OCI-LY7 (cell line): Measurements from ENCODE around the gene KCNE2. TPM values are rescaled to one million over a fixed set of nuclear protein-coding genes. Genes with fewer than 3 reads are reported as not detected.

Source experiments
- BruUV-seq: library from RNA; stranded (reverse); fragments of 400-500 nt; replicated peaks from 2 replicates; lab custom pipeline; 2021; lab: Mats Ljungman, UMichigan
- CTCF ChIA-PET: fragments of 300-600 bp; sonication (Branson Sonifier 250); formaldehyde crosslinking; loops from one replicate; lab custom pipeline; 2022; ENCODE audit warnings: antibody characterized with exemption; ENCODE audit not compliant: unreplicated experiment; lab: Charles Lee
- POLR2A ChIA-PET: fragments of 300-600 bp; sonication (Branson Sonifier 250); formaldehyde crosslinking; loops from one replicate; lab custom pipeline; 2022; ENCODE audit warnings: antibody characterized with exemption; lab: Charles Lee
- DNase-seq: peaks from one replicate; pipeline ENCODE4 v3.0.0-alpha.2; 2015; ENCODE audit warnings: low spot score
- H2AFZ ChIP-seq: fragments of 200-600 bp; sonication (generic), shearing (Covaris generic); 2 replicates; pipeline ENCODE4 v1.6.1; 2014; ENCODE audit warnings: mild to moderate bottlenecking, antibody characterized with exemption, low read length, moderate library complexity
- H3K27ac ChIP-seq: fragments of 200-600 bp; sonication (generic); 2 replicates; pipeline ENCODE4 v1.5.1; 2014; ENCODE audit warnings: mixed run types, low read depth, mild to moderate bottlenecking, moderate library complexity, low read length, inconsistent platforms; ENCODE audit not compliant: poor library complexity, severe bottlenecking
- H3K36me3 ChIP-seq: fragments of 200-600 bp; sonication (generic); 2 replicates; pipeline ENCODE4 v1.6.1; 2014; ENCODE audit warnings: mild to moderate bottlenecking, antibody characterized with exemption, low read length, moderate library complexity, mixed read lengths; ENCODE audit not compliant: insufficient read depth
- H3K4me1 ChIP-seq: fragments of 200-600 bp; sonication (generic); 2 replicates; pipeline ENCODE4 v1.5.1; 2014; ENCODE audit warnings: mild to moderate bottlenecking, low read length; ENCODE audit not compliant: insufficient read depth, poor library complexity, severe bottlenecking
- H3K4me2 ChIP-seq: fragments of 200-600 bp; sonication (generic); 2 replicates; pipeline ENCODE4 v1.6.1; 2014; ENCODE audit warnings: mild to moderate bottlenecking, low read length
- H3K4me3 ChIP-seq: fragments of 200-600 bp; sonication (generic); 2 replicates; pipeline ENCODE4 v1.5.1; 2014; ENCODE audit warnings: mild to moderate bottlenecking, low read depth, low read length; ENCODE audit not compliant: poor library complexity, severe bottlenecking
- H3K79me2 ChIP-seq: fragments of 200-600 bp; sonication (generic); 2 replicates; pipeline ENCODE4 v1.6.1; 2016; ENCODE audit warnings: low read depth, mild to moderate bottlenecking, low read length, moderate library complexity, mixed read lengths; ENCODE audit not compliant: insufficient read depth
- H3K9me2 ChIP-seq: fragments of 200-600 bp; sonication (generic); 2 replicates; pipeline ENCODE4 v1.6.1; 2016; ENCODE audit warnings: mild to moderate bottlenecking, low read length, mixed read lengths; ENCODE audit not compliant: insufficient read depth
- H3K9me3 ChIP-seq: fragments of 200-600 bp; sonication (generic); 2 replicates; pipeline ENCODE4 v1.6.1; 2014; ENCODE audit warnings: mild to moderate bottlenecking, mixed run types, low read length, mixed read lengths
- H4K20me1 ChIP-seq: fragments of 200-600 bp; sonication (generic); 2 replicates; pipeline ENCODE4 v1.6.1; 2014; ENCODE audit warnings: mild to moderate bottlenecking, antibody characterized with exemption, low read length, moderate library complexity, mixed read lengths; ENCODE audit not compliant: insufficient read depth
- EZH2phosphoT487 ChIP-seq: fragments of 200-600 bp; sonication (generic); IDR thresholded peaks from 2 replicates; pipeline ENCODE4 v1.6.1; 2018; ENCODE audit warnings: low read depth, borderline replicate concordance, mild to moderate bottlenecking, mixed run types, antibody characterized with exemption, low read length, moderate library complexity, mixed read lengths
- intact Hi-C: fragments of 100-400 bp; cut with micrococcal nuclease; formaldehyde crosslinking; loops from one replicate; pipeline ENCODE4 v1.10.0; 2022; ENCODE audit not compliant: unreplicated experiment
- total RNA-seq, 2 experiments: library from RNA; depleted of rRNA in 1 of 2; stranded (reverse); fragments of >200 nt in 1 of 2; shearing (Covaris generic) in 1 of 2; gene quantifications; 2 replicates each; pipeline ENCODE4 v1.2.3, GENCODE V29; 2014 to 2022
- TF ChIP-seq, protein P1 (sequence below): fragments of 200-600 bp; sonication (generic); conservative IDR thresholded peaks from 2 replicates; pipeline ENCODE4 v1.5.1; 2014; ENCODE audit warnings: mild to moderate bottlenecking, antibody characterized with exemption, low read length, moderate library complexity, mixed read lengths

KCNE2 gene
- total RNA-seq, 2 experiments from 2014 or later = not detected

DNA sequence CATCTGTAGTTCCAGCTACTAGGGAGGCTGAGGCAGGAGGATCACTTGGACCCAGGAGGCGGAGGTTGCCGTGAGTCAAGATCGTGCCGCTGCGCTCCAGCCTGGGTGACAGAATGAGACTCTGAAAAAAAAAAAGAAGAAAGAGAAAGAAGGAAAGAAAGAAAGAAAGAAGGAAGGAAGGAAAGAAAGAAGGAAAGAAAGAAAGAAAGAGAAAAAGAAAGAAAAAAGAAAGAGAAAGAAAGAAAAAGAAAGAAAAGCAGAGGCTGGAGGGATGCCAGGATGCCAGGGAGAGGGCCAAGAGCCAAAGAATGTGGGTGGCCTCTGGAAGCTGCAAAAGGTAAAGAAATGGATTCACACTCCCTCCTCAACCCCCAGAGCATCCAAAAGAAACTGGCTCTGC lies 8.2 kb upstream of the KCNE2 start:
- ChIA-PET CTCF (no interaction called here), POLR2A (no interaction called here)
- BruUV-seq = no TSS peak
- Histone ChIP-seq H3K27ac (no peak overlapping the region), H3K9me2 (no peaks in the 10 kb centered on the region), H3K4me2 (no peak overlapping the region), H3K79me2 (no peaks in the 10 kb centered on the region), H4K20me1 (no peaks in the 10 kb centered on the region), H3K4me3 (no peak overlapping the region), H2AFZ (no peak overlapping the region), H3K4me1 (no peaks in the 10 kb centered on the region), H3K36me3 (no peaks in the 10 kb centered on the region), H3K9me3 (peaks cover 5% of the 10 kb centered on the region; the same call in 1 of the 2 replicates)
- TF ChIP-seq EZH2phosphoT487 = no peak
- TF ChIP-seq, protein P1, sequence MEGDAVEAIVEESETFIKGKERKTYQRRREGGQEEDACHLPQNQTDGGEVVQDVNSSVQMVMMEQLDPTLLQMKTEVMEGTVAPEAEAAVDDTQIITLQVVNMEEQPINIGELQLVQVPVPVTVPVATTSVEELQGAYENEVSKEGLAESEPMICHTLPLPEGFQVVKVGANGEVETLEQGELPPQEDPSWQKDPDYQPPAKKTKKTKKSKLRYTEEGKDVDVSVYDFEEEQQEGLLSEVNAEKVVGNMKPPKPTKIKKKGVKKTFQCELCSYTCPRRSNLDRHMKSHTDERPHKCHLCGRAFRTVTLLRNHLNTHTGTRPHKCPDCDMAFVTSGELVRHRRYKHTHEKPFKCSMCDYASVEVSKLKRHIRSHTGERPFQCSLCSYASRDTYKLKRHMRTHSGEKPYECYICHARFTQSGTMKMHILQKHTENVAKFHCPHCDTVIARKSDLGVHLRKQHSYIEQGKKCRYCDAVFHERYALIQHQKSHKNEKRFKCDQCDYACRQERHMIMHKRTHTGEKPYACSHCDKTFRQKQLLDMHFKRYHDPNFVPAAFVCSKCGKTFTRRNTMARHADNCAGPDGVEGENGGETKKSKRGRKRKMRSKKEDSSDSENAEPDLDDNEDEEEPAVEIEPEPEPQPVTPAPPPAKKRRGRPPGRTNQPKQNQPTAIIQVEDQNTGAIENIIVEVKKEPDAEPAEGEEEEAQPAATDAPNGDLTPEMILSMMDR = no peak
- intact Hi-C loops = no loop called here
- no peak for DNase-seq

DNA sequence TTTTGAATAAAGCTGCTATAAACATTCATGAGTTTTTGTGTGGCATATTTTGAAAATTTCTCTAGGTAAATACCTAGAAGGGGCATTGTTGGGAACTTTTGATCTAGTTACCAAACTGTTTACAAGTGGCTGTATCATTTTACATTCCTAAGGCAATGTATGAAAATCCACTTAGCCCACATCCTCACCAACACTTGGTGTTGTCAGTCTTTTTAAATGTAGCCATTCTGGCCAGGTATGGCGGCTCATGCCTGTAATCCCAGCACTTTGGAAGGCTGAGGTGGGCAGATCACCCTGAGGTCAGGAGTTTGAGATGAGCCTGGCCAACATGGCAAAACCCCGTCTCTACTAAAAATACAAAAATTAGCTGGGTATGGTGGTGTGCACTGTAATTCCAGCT lies 5.9 kb upstream of the KCNE2 start:
- Histone ChIP-seq H3K27ac (no peak overlapping the region), H3K4me3 (no peak overlapping the region), H3K36me3 (no peaks in the 10 kb centered on the region), H3K4me2 (no peak overlapping the region), H3K9me2 (no peaks in the 10 kb centered on the region), H3K4me1 (peaks cover 4% of the 10 kb centered on the region), H3K79me2 (no peaks in the 10 kb centered on the region), H3K9me3 (peaks cover 5% of the 10 kb centered on the region; the same call in 1 of the 2 replicates), H4K20me1 (no peaks in the 10 kb centered on the region), H2AFZ (no peak overlapping the region)
- BruUV-seq = no TSS peak
- TF ChIP-seq, protein P1 = no peak
- no peak for TF ChIP-seq EZH2phosphoT487
- intact Hi-C loops = no loop called here
- CTCF ChIA-PET = no interaction called here
- POLR2A ChIA-PET = no interaction called here
- no peak for DNase-seq

DNA sequence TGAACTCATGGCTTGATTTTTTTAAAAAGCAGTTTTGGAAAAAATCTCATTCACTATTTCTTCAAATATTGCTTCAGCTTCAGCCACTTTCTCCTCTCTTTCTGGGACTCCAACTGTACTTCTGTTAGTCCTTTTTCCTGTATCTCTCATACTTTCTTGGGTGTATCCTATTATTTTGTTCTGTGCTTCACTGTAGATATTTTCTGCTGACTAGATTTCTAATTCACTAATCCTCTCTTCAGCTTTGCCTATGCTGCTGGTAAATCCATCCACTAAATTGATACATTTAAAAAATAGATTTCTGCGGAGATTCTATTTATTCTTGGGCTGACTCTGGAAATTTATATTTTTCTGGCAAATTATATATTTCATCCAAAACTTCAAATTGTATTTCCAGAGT lies 4.9 kb upstream of the KCNE2 start:
- BruUV-seq = no TSS peak
- ChIA-PET CTCF (no interaction called here), POLR2A (interaction anchor here (0.7 kb wide), 1 partner anchor 200 kb away, joined by 3 read pairs; no protein-coding TSS in a partner anchor)
- Histone ChIP-seq H4K20me1 (no peaks in the 10 kb centered on the region), H2AFZ (no peak overlapping the region), H3K4me1 (peaks cover 4% of the 10 kb centered on the region), H3K4me2 (no peak overlapping the region), H3K9me3 (peaks cover 5% of the 10 kb centered on the region; the same call in 1 of the 2 replicates), H3K36me3 (no peaks in the 10 kb centered on the region), H3K9me2 (no peaks in the 10 kb centered on the region), H3K79me2 (no peaks in the 10 kb centered on the region), H3K4me3 (no peak overlapping the region), H3K27ac (no peak overlapping the region)
- TF ChIP-seq EZH2phosphoT487 = no peak
- TF ChIP-seq, protein P1 = no peak
- intact Hi-C loops = no loop called here
- DNase-seq = no peak
